ENCODE measurements around the gene NDUFAF5. TPM values are rescaled to one million over a fixed set of nuclear protein-coding genes. Genes with fewer than 3 reads are reported as not detected.

NDUFAF5 gene
- total RNA-seq, 1 donor from 2014 or later: 19.4 TPM

DNA sequence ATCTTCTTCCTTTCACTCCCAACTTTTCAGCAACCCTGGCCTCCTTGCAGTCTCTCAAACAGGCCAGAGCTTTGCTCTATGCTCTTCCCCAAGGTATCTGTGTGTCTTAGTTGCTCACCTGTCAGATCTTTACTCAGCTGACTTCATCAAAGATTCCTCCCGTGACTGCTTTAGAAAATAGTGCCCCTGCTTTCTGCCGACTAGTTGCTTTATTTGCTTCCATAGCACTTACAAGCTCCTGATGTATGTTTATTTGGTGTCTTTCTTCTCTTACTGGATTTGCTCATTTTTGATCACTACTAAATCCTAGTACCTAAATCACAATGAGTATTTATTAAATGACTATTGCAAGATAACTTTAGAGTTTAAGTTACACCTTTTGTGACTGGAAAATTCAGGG, 5.9 kb downstream of the NDUFAF5 start:
- H3K27ac Mint-ChIP-seq (ENCODE audit: unreplicated experiment): no peak overlapping the region
- TF ChIP-seq CTCF (IDR thresholded peaks at IDR 0.05): no peak
- H3K4me3 Mint-ChIP-seq (ENCODE audit: unreplicated experiment): no peak overlapping the region
- DNase-seq (ENCODE audit: extremely low spot score, unreplicated experiment): no peak
- H3K4me1 Mint-ChIP-seq (ENCODE audit: unreplicated experiment): peaks cover 16% of the 10 kb centered on the region
- H3K9me3 Mint-ChIP-seq (ENCODE audit: unreplicated experiment): no peaks in the 10 kb centered on the region
- H3K36me3 Mint-ChIP-seq (ENCODE audit: unreplicated experiment): peaks cover 41% of the 10 kb centered on the region
- no peaks in the 10 kb centered on the region for H3K27me3 Mint-ChIP-seq (ENCODE audit: unreplicated experiment)

- no peak overlapping the region for H3K4me3 Mint-ChIP-seq (ENCODE audit: unreplicated experiment)
- no peak for DNase-seq (ENCODE audit: extremely low spot score, unreplicated experiment)
- no peak for TF ChIP-seq CTCF (IDR thresholded peaks at IDR 0.05)
- H3K9me3 Mint-ChIP-seq (ENCODE audit: unreplicated experiment): no peaks in the 10 kb centered on the region
- H3K27me3 Mint-ChIP-seq (ENCODE audit: unreplicated experiment): no peaks in the 10 kb centered on the region
- H3K27ac Mint-ChIP-seq (ENCODE audit: unreplicated experiment): no peak overlapping the region
- H3K4me1 Mint-ChIP-seq (ENCODE audit: unreplicated experiment): peaks cover 6% of the 10 kb centered on the region
- peaks cover 48% of the 10 kb centered on the region for H3K36me3 Mint-ChIP-seq (ENCODE audit: unreplicated experiment)
These were observed 7.0 kb downstream of the NDUFAF5 start for GRCh38 chr20:13791540-13792459.

DNA sequence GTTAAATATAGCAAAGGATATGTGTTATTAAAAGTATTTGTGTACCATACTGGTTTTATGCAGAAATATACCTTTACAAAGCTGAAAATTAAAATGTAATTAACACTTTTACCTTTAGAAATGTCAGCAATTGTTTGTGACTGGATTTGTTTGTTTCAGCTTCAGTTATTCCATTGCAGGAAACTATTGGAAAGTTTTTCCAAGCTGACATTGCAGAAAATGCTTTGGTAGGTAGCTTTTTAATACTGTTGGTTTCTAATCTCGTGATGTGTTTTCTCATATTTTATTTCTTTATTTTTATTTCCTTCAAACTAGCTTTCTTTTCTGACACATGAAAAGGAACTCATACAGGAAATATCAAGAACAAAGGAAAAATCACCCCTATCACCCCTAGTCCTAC, 8.2 kb downstream of the NDUFAF5 start:
- H3K4me3 Mint-ChIP-seq (ENCODE audit: unreplicated experiment): no peak overlapping the region
- no peak for DNase-seq (ENCODE audit: extremely low spot score, unreplicated experiment)
- no peak for TF ChIP-seq CTCF (IDR thresholded peaks at IDR 0.05)
- no peaks in the 10 kb centered on the region for H3K9me3 Mint-ChIP-seq (ENCODE audit: unreplicated experiment)
- no peaks in the 10 kb centered on the region for H3K27me3 Mint-ChIP-seq (ENCODE audit: unreplicated experiment)
- H3K27ac Mint-ChIP-seq (ENCODE audit: unreplicated experiment): no peak overlapping the region
- H3K36me3 Mint-ChIP-seq (ENCODE audit: unreplicated experiment): peaks cover 48% of the 10 kb centered on the region
- H3K4me1 Mint-ChIP-seq (ENCODE audit: unreplicated experiment): peaks cover 2% of the 10 kb centered on the region

DNA sequence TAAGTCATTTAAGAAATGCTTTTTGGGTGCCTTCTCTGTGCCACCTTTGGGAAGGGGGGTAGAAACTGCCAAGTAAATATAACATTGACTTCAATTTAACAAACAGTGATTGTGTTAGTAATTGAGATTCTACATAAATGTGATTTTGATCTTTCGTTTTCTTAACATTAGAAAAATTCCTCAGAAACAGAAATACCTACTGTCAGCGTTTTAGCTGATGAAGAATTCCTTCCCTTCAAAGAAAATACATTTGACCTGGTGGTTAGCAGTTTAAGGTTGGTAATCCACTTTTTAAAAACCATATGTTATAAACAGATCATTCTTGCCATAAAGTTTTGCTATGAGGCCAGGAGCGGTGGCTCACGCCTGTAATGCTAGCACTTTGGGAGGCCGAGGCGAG, 9.8 kb downstream of the NDUFAF5 start:
- no peak for TF ChIP-seq CTCF (IDR thresholded peaks at IDR 0.05)
- no peaks in the 10 kb centered on the region for H3K27me3 Mint-ChIP-seq (ENCODE audit: unreplicated experiment)

GRCh38 chr20:13799040-13799439, 14.2 kb downstream of the NDUFAF5 start:
- H3K27ac Mint-ChIP-seq (ENCODE audit: unreplicated experiment): no peak overlapping the region
- no peaks in the 10 kb centered on the region for H3K27me3 Mint-ChIP-seq (ENCODE audit: unreplicated experiment)
- H3K9me3 Mint-ChIP-seq (ENCODE audit: unreplicated experiment): no peaks in the 10 kb centered on the region
- no peak for TF ChIP-seq CTCF (IDR thresholded peaks at IDR 0.05)
- no peak for DNase-seq (ENCODE audit: extremely low spot score, unreplicated experiment)
- no peak overlapping the region for H3K4me3 Mint-ChIP-seq (ENCODE audit: unreplicated experiment)
- H3K4me1 Mint-ChIP-seq (ENCODE audit: unreplicated experiment): no peaks in the 10 kb centered on the region
- H3K36me3 Mint-ChIP-seq (ENCODE audit: unreplicated experiment): peaks cover 46% of the 10 kb centered on the region

More for the DNA sequence above, 9.8 kb downstream of the NDUFAF5 start:
- Mint-ChIP-seq H3K4me1 (ENCODE audit: unreplicated experiment) (no peaks in the 10 kb centered on the region), H3K4me3 (ENCODE audit: unreplicated experiment) (no peak overlapping the region), H3K27ac (ENCODE audit: unreplicated experiment) (no peak overlapping the region), H3K9me3 (ENCODE audit: unreplicated experiment) (no peaks in the 10 kb centered on the region), H3K36me3 (ENCODE audit: unreplicated experiment) (peaks cover 54% of the 10 kb centered on the region)
- no peak for DNase-seq (ENCODE audit: extremely low spot score, unreplicated experiment)

All from osteocyte (in vitro differentiated cells).